Large intestine (tissue), 3 donors: ENCODE data around the gene CA11. TPM values are rescaled to one million over a fixed set of nuclear protein-coding genes. Genes with fewer than 3 reads are reported as not detected.

Experiments used
- DNase-seq, 2 donors: peaks; one replicate each; pipeline versions ENCODE4 v3.0.0 to v3.0.0-alpha.2; 2013
- H3K27ac ChIP-seq: one replicate; pipeline ENCODE4 v1.5.1; 2013; ENCODE audit warnings: low read length
- H3K27me3 ChIP-seq: 2 replicates; pipeline ENCODE4 v1.6.1; 2013; ENCODE audit warnings: low read length; ENCODE audit not compliant: control insufficient read depth, insufficient read depth
- H3K36me3 ChIP-seq: 2 replicates; pipeline ENCODE4 v1.6.1; 2013; ENCODE audit warnings: low read length; ENCODE audit not compliant: control insufficient read depth, insufficient read depth
- H3K4me1 ChIP-seq: one replicate; pipeline ENCODE4 v1.6.1; 2013; ENCODE audit warnings: low read length; ENCODE audit not compliant: control insufficient read depth, insufficient read depth
- H3K4me3 ChIP-seq: one replicate; pipeline ENCODE4 v1.5.1; 2013; ENCODE audit warnings: low read length
- H3K9me3 ChIP-seq: one replicate; pipeline ENCODE4 v1.6.1; 2013; ENCODE audit warnings: mild to moderate bottlenecking, low read depth, low read length, moderate library complexity; ENCODE audit not compliant: control insufficient read depth
- WGBS: methylation state at CpG from one replicate; pipeline ENCODE4 v1.1.5; 2013; ENCODE audit warnings: low lambda C conversion rate; ENCODE audit not compliant: insufficient coverage; 5-methylcytosine and 5-hydroxymethylcytosine counted together
- polyA plus RNA-seq: library from polyadenylated mRNA; unstranded; fragments of 120-200 nt; gene quantifications from one replicate; pipeline ENCODE4 v1.2.1, GENCODE V29; 2013

The CA11 gene
- polyA plus RNA-seq, 1 donor, result 10.1 TPM

- peak in 1 of 2 donors; percentile 10 for DNase-seq
- H3K4me1 ChIP-seq, result peaks cover 42% of the 10 kb centered on the region
- 0% methylated on average over 1 of the region's 6 CpGs for WGBS
These were observed 26.0 kb downstream of the CA11 start for GRCh38 chr19:48619692-48620585.

GRCh38 chr19:48618916-48619691 is 26.9 kb downstream of the CA11 start, which contains the start of the genes RPL18 and SPHK2:
RPL18 (minus strand) TSS chr19:48619178; CDS start chr19:48619143, 35 bp downstream.
SPHK2 (plus strand) TSS chr19:48619506; CDS start chr19:48620515, 1,009 bp downstream.
- peak within 1 kb of the TSS; percentile 95 for H3K4me3 ChIP-seq
- WGBS, result no CpG with 5 or more reads among the region's 69 CpGs
- H3K4me1 ChIP-seq, result peaks cover 43% of the 10 kb centered on the region
- no peaks in the 10 kb centered on the region for H3K27me3 ChIP-seq
- H3K9me3 ChIP-seq, result no peaks in the 10 kb centered on the region
- H3K36me3 ChIP-seq, result peaks cover 28% of the 10 kb centered on the region
- peak; percentile 100 for DNase-seq
- peak within 1 kb of the TSS; percentile 96 for H3K27ac ChIP-seq

More at GRCh38 chr19:48619692-48620585, 26.0 kb downstream of the CA11 start:
- Histone ChIP-seq H3K9me3 (no peaks in the 10 kb centered on the region), H3K36me3 (peaks cover 28% of the 10 kb centered on the region), H3K27me3 (no peaks in the 10 kb centered on the region), H3K27ac (peak overlapping the region; percentile 82), H3K4me3 (peak overlapping the region; percentile 95)

- Histone ChIP-seq H3K27ac (peak overlapping the region; percentile 96), H3K27me3 (no peaks in the 10 kb centered on the region), H3K4me3 (peak overlapping the region; percentile 95), H3K36me3 (peaks cover 28% of the 10 kb centered on the region), H3K4me1 (peaks cover 46% of the 10 kb centered on the region), H3K9me3 (no peaks in the 10 kb centered on the region)
- WGBS, result no CpG with 5 or more reads among the region's 18 CpGs
- DNase-seq, result no peak
These were observed 27.6 kb downstream of the CA11 start for GRCh38 chr19:48618278-48618915.

- peaks cover 52% of the 10 kb centered on the region for H3K4me1 ChIP-seq
These were observed 28.6 kb downstream of the CA11 start for GRCh38 chr19:48617146-48617937.

GRCh38 chr19:48616491-48617056 is 29.4 kb downstream of the CA11 start:
- DNase-seq, result no peak
- H3K36me3 ChIP-seq, result peaks cover 37% of the 10 kb centered on the region
- peak overlapping the region; percentile 95 for H3K4me3 ChIP-seq
- H3K27ac ChIP-seq, result peak overlapping the region; percentile 96
- no CpG with 5 or more reads among the region's 12 CpGs for WGBS
- H3K4me1 ChIP-seq, result peaks cover 55% of the 10 kb centered on the region
- H3K9me3 ChIP-seq, result peaks cover 4% of the 10 kb centered on the region
- no peaks in the 10 kb centered on the region for H3K27me3 ChIP-seq

More at GRCh38 chr19:48617146-48617937, 28.6 kb downstream of the CA11 start:
- Histone ChIP-seq H3K27me3 (no peaks in the 10 kb centered on the region), H3K9me3 (peaks cover 4% of the 10 kb centered on the region), H3K36me3 (peaks cover 32% of the 10 kb centered on the region), H3K27ac (peak overlapping the region; percentile 96), H3K4me3 (peak overlapping the region; percentile 95)
- no CpG with 5 or more reads among the region's 18 CpGs for WGBS
- DNase-seq, result peak in 1 of 2 donors; percentile 4

- Histone ChIP-seq H3K4me1 (peaks cover 55% of the 10 kb centered on the region), H3K9me3 (peaks cover 4% of the 10 kb centered on the region), H3K27ac (peak overlapping the region; percentile 96), H3K36me3 (peaks cover 37% of the 10 kb centered on the region), H3K4me3 (peak overlapping the region; percentile 1), H3K27me3 (no peaks in the 10 kb centered on the region)
- no peak for DNase-seq
- WGBS, result no CpG with 5 or more reads among the region's 16 CpGs
These were observed 29.9 kb downstream of the CA11 start for GRCh38 chr19:48616041-48616436.

- DNase-seq, result no peak
- Histone ChIP-seq H3K4me3 (peak overlapping the region; percentile 1), H3K27ac (peak overlapping the region; percentile 96), H3K27me3 (no peaks in the 10 kb centered on the region), H3K36me3 (peaks cover 40% of the 10 kb centered on the region), H3K4me1 (peaks cover 55% of the 10 kb centered on the region), H3K9me3 (peaks cover 4% of the 10 kb centered on the region)
- WGBS, result no CpG with 5 or more reads among the region's 19 CpGs
These were observed 30.6 kb downstream of the CA11 start for GRCh38 chr19:48615231-48616040.

GRCh38 chr19:48614436-48615230 is 31.4 kb downstream of the CA11 start, which contains the start of gene FAM83E:
FAM83E (minus strand) TSS chr19:48615076; CDS start chr19:48613372, 1,704 bp downstream.
- Histone ChIP-seq H3K27me3 (no peaks in the 10 kb centered on the region), H3K4me3 (peak within 1 kb of the TSS; percentile 65), H3K27ac (peak within 1 kb of the TSS; percentile 96), H3K36me3 (peaks cover 43% of the 10 kb centered on the region), H3K4me1 (peaks cover 52% of the 10 kb centered on the region), H3K9me3 (peaks cover 4% of the 10 kb centered on the region)
- no CpG with 5 or more reads among the region's 31 CpGs for WGBS
- DNase-seq, result peak; percentile 98 to 100
